H1 (cell line): Measurements from ENCODE around the gene MARCHF2.

ENCODE experiments used
- ASH2L ChIP-seq: fragments of 200-600, 300-600 bp; sonication (generic); IDR thresholded peaks from one replicate; pipeline ENCODE4 v1.7.1; 2017; ENCODE audit warnings: low read length
- RFX5 ChIP-seq: IDR thresholded peaks from 2 replicates; pipeline ENCODE4 v1.6.1; 2011; ENCODE audit warnings: low read depth, low read length, improper control_type of control experiment, borderline replicate concordance
- SP2 ChIP-seq: IDR thresholded peaks from 2 replicates; pipeline ENCODE4 v1.6.1; 2012; ENCODE audit warnings: mild to moderate bottlenecking, low read length, inconsistent platforms
- TAF1 ChIP-seq: IDR thresholded peaks from 2 replicates; pipeline ENCODE4 v1.6.1; 2011; ENCODE audit warnings: mild to moderate bottlenecking, low read depth, low read length
- TF ChIP-seq, protein P1 (sequence below), 3 experiments: IDR thresholded peaks; 1 replicate in 2 of 3; 2 replicates in 1 of 3; pipeline versions ENCODE4 v1.5.1 to v1.6.1; 2011; ENCODE audit warnings: low read length in 3 of 3, mild to moderate bottlenecking in 3 of 3, inconsistent platforms in 2 of 3, low read depth in 1 of 3, moderate library complexity in 1 of 3; ENCODE audit not compliant: insufficient read depth in 1 of 3; ENCODE audit errors: control extremely low read depth in 1 of 3

- TF ChIP-seq, protein P1, sequence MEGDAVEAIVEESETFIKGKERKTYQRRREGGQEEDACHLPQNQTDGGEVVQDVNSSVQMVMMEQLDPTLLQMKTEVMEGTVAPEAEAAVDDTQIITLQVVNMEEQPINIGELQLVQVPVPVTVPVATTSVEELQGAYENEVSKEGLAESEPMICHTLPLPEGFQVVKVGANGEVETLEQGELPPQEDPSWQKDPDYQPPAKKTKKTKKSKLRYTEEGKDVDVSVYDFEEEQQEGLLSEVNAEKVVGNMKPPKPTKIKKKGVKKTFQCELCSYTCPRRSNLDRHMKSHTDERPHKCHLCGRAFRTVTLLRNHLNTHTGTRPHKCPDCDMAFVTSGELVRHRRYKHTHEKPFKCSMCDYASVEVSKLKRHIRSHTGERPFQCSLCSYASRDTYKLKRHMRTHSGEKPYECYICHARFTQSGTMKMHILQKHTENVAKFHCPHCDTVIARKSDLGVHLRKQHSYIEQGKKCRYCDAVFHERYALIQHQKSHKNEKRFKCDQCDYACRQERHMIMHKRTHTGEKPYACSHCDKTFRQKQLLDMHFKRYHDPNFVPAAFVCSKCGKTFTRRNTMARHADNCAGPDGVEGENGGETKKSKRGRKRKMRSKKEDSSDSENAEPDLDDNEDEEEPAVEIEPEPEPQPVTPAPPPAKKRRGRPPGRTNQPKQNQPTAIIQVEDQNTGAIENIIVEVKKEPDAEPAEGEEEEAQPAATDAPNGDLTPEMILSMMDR (IDR thresholded peaks at IDR 0.05; ENCODE audit: control extremely low read depth in 1 of 3, insufficient read depth in 1 of 3, low read depth in 1 of 3, low read length in 3 of 3), result no peak
- TF ChIP-seq TAF1 (no peak), RFX5 (no peak), ASH2L (no peak), SP2 (no peak)
Measured at GRCh38 chr19:8390617-8390981, 22.5 kb upstream of the MARCHF2 start.
